Endothelial cell (in vitro differentiated cells): ENCODE results near the gene KIF16B. TPM values are rescaled to one million over a fixed set of nuclear protein-coding genes. Genes with fewer than 3 reads are reported as not detected.

Experiments used
- DNase-seq: peaks from one replicate; pipeline ENCODE4 v3.0.0; 2021; ENCODE audit warnings: low spot score
- H3K27ac Mint-ChIP-seq: one replicate; pipeline ENCODE4 v1.8.0; 2021; ENCODE audit warnings: mixed read lengths, inconsistent platforms; ENCODE audit not compliant: unreplicated experiment
- H3K27me3 Mint-ChIP-seq: one replicate; pipeline ENCODE4 v1.8.0; 2021; ENCODE audit warnings: mild to moderate bottlenecking, moderate library complexity, mixed read lengths, inconsistent platforms; ENCODE audit not compliant: unreplicated experiment
- H3K36me3 Mint-ChIP-seq: one replicate; pipeline ENCODE4 v1.8.0; 2021; ENCODE audit warnings: mild to moderate bottlenecking, low read depth, mixed read lengths, inconsistent platforms; ENCODE audit not compliant: unreplicated experiment
- H3K4me1 Mint-ChIP-seq: one replicate; pipeline ENCODE4 v1.8.0; 2021; ENCODE audit warnings: mild to moderate bottlenecking, mixed read lengths, inconsistent platforms; ENCODE audit not compliant: unreplicated experiment
- H3K4me3 Mint-ChIP-seq: one replicate; pipeline ENCODE4 v1.8.0; 2021; ENCODE audit warnings: mild to moderate bottlenecking, mixed read lengths, inconsistent platforms; ENCODE audit not compliant: unreplicated experiment
- H3K9me3 Mint-ChIP-seq: one replicate; pipeline ENCODE4 v1.8.0; 2021; ENCODE audit warnings: mixed read lengths, inconsistent platforms; ENCODE audit not compliant: unreplicated experiment
- total RNA-seq: library from RNA; stranded (reverse); fragmentation: NEBNext Ultra II Directional; extraction: Animal tissue kit (Norgen Biotek cat#: 25700); gene quantifications from one replicate; pipeline ENCODE4 v1.2.1, GENCODE V29; 2021; ENCODE audit not compliant: unreplicated experiment
- TF ChIP-seq, protein P1 (sequence below): fragments of 200-600 bp; sonication (generic); IDR thresholded peaks from one replicate; pipeline ENCODE4 v1.5.0; 2021; ENCODE audit warnings: antibody characterized with exemption; ENCODE audit not compliant: unreplicated experiment

Gene KIF16B
- total RNA-seq, 1 donor from 2014 or later, result 10.5 TPM

DNA sequence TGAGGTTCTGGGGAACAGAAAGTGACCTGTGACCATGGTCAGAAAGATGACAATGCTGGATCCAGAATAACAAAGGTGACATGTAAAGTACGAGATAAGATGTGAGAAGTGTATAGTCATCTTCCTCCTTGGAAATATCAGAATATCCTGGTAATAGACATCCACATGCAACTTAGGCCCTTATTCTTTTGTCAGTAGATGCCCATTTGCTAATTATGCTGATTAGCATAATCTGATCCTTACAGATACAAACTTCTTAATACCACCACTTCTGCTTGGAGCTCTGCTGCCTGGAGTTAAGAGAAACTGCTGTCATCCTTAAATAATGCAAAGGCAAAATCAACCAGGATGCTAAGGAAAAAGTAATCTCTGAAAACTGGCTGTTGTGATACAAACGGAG is 91.3 kb downstream of the KIF16B start:
- no peak for DNase-seq
- TF ChIP-seq, protein P1, sequence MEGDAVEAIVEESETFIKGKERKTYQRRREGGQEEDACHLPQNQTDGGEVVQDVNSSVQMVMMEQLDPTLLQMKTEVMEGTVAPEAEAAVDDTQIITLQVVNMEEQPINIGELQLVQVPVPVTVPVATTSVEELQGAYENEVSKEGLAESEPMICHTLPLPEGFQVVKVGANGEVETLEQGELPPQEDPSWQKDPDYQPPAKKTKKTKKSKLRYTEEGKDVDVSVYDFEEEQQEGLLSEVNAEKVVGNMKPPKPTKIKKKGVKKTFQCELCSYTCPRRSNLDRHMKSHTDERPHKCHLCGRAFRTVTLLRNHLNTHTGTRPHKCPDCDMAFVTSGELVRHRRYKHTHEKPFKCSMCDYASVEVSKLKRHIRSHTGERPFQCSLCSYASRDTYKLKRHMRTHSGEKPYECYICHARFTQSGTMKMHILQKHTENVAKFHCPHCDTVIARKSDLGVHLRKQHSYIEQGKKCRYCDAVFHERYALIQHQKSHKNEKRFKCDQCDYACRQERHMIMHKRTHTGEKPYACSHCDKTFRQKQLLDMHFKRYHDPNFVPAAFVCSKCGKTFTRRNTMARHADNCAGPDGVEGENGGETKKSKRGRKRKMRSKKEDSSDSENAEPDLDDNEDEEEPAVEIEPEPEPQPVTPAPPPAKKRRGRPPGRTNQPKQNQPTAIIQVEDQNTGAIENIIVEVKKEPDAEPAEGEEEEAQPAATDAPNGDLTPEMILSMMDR, result no peak
- Mint-ChIP-seq H3K9me3 (no peaks in the 10 kb centered on the region), H3K27ac (no peak overlapping the region), H3K4me1 (peaks cover 7% of the 10 kb centered on the region), H3K4me3 (no peak overlapping the region), H3K27me3 (peaks cover 2% of the 10 kb centered on the region), H3K36me3 (no peaks in the 10 kb centered on the region)

DNA sequence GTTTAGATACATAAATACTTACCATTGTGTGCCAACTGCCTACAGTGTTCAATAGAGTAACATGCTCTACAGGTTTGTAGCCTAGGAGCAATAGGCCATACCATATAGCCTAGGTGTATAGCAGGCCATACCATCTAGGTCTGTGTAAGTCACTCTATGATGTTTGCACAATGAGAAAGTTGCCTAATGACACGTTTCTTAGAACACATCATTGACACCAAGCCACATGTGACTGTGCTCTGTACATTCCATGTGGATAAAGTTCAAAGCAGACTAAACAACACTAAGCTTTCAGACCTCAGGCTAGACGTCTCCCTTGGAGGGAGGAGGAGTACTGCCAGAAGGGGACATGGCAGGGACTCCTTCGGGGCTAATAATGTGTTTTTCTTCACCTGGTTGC is 93.6 kb downstream of the KIF16B start:
- Mint-ChIP-seq H3K27ac (no peak overlapping the region), H3K27me3 (peaks cover 2% of the 10 kb centered on the region), H3K4me1 (peaks cover 7% of the 10 kb centered on the region), H3K9me3 (no peaks in the 10 kb centered on the region), H3K36me3 (no peaks in the 10 kb centered on the region), H3K4me3 (no peak overlapping the region)
- DNase-seq, result no peak
- TF ChIP-seq, protein P1, result no peak

DNA sequence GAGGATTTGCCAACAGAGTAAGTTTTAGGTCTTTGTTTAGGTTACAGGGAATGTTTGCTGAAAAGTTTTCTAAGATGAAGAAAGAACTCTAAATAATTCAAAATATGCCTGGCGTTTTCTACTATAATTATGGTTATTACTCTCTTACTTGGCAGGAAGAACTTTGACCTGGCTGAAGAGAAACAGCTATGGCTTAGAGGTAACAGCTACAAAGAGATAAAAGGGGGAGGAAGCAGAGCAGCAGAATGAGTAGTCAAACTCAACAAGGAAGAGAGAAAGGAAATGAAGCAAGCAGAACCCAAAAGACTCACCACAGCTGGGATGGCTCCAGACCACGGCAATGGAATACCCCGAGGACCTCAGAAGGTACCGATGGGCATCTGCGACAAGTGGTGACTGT is 95.6 kb downstream of the KIF16B start:
- Mint-ChIP-seq H3K27ac (no peak overlapping the region), H3K27me3 (peaks cover 4% of the 10 kb centered on the region), H3K9me3 (no peaks in the 10 kb centered on the region), H3K36me3 (no peaks in the 10 kb centered on the region), H3K4me1 (peaks cover 7% of the 10 kb centered on the region), H3K4me3 (no peak overlapping the region)
- DNase-seq, result no peak
- TF ChIP-seq, protein P1, result no peak

DNA sequence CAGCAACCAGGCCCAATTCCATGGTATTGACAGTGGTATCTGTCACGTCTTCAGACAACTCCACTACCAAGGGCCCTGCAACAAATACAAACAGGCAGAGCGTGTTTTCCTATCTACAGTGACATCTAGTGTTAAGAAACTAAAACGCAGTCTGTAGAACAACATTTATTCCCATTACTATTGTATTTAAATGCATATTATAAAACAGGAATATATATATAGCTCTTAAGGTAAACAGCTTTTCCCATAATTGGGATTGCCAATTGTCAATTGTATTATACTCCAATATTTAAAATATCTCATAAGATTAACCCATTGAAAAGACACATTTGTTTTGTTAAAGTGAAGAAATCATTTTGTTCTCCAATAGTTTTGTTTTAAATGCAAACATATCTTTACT is 97.2 kb downstream of the KIF16B start:
- Mint-ChIP-seq H3K27ac (no peak overlapping the region), H3K27me3 (peaks cover 2% of the 10 kb centered on the region), H3K4me3 (no peak overlapping the region), H3K4me1 (peaks cover 7% of the 10 kb centered on the region), H3K36me3 (no peaks in the 10 kb centered on the region), H3K9me3 (no peaks in the 10 kb centered on the region)
- DNase-seq, result no peak
- TF ChIP-seq, protein P1, result peak; percentile 66

DNA sequence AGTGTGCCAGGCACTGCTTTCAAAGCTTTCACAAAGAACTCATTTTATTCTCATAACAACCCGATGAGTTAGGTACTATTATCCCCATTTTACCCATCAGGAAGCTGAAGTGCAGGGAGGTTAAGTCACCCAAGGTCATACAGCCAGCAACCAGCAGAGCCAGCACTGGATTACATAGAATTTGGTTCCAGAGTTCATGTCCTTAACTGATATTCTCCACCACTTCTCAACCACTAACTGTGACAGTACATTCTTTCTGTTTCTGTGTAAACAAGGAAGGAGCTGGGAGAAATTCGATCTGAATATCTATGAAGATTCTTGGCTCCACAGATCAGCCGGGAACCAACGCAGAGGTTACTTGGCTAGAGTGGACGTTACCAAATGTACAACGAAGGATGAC is 98.0 kb downstream of the KIF16B start:
- Mint-ChIP-seq H3K27me3 (peaks cover 2% of the 10 kb centered on the region), H3K4me1 (peaks cover 7% of the 10 kb centered on the region), H3K4me3 (no peak overlapping the region), H3K27ac (no peak overlapping the region), H3K9me3 (no peaks in the 10 kb centered on the region), H3K36me3 (no peaks in the 10 kb centered on the region)
- DNase-seq, result no peak
- TF ChIP-seq, protein P1, result no peak
